Heart right ventricle (tissue), 16 donors: ENCODE measurements around the gene CASP2. TPM values are rescaled to one million over a fixed set of nuclear protein-coding genes. Genes with fewer than 3 reads are reported as not detected.

ENCODE experiments used
- ATAC-seq, 8 donors: fragments of 200-7000 bp; cut with Tn5 transposase; one replicate each; pipeline ENCODE4 v1.9.1; 2020; ENCODE audit warnings: mild to moderate bottlenecking in 8 of 8, moderate library complexity in 8 of 8, moderate number of reproducible peaks in 1 of 8
- DNase-seq, 2 donors: peaks; one replicate each; pipeline ENCODE4 v3.0.0-alpha.2; 2020
- H3K27ac ChIP-seq, 10 donors: fragments of 200-600 bp; sonication (generic) in 2 of 10; one replicate each; pipeline versions ENCODE4 v1.5.0 to v1.8.0; 2020 to 2022; ENCODE audit warnings: mild to moderate bottlenecking in 3 of 10
- H3K27me3 ChIP-seq, 7 donors: fragments of 200-600 bp; one replicate each; pipeline ENCODE4 v1.8.0; 2021 to 2022; ENCODE audit warnings: mild to moderate bottlenecking in 2 of 7
- H3K36me3 ChIP-seq, 9 donors: fragments of 200-600 bp; sonication (generic) in 1 of 9; one replicate each; pipeline versions ENCODE4 v1.5.0 to v1.8.0; 2020 to 2022; ENCODE audit warnings: mild to moderate bottlenecking in 2 of 9
- H3K4me1 ChIP-seq, 9 donors: fragments of 200-600 bp; sonication (generic) in 1 of 9; one replicate each; pipeline versions ENCODE4 v1.5.0 to v1.8.0; 2020 to 2022; ENCODE audit warnings: mild to moderate bottlenecking in 4 of 9
- H3K4me3 ChIP-seq, 10 donors: fragments of 200-600 bp; sonication (generic) in 2 of 10; one replicate each; pipeline versions ENCODE4 v1.5.0 to v1.8.0; 2020 to 2022; ENCODE audit warnings: mild to moderate bottlenecking in 7 of 10, moderate library complexity in 2 of 10
- H3K9me3 ChIP-seq, 11 donors: fragments of 200-600 bp in 10 of 11; sonication (generic) in 2 of 11; one replicate each; pipeline versions ENCODE4 v1.5.0 to v1.8.0; 2013 to 2022; ENCODE audit warnings: mild to moderate bottlenecking in 2 of 11, control low read depth in 1 of 11, moderate library complexity in 1 of 11
- CTCF ChIP-seq, 9 donors: fragments of 200-600 bp; sonication (generic) in 2 of 9; IDR thresholded peaks; one replicate each; pipeline versions ENCODE4 v1.5.0 to v1.8.0; 2021 to 2022; ENCODE audit warnings: antibody characterized with exemption in 9 of 9, mild to moderate bottlenecking in 5 of 9, moderate library complexity in 1 of 9
- WGBS, 2 donors: extraction: QIAGEN DNeasy Blood & Tissue Kit; methylation state at CpG; one replicate each; pipeline ENCODE4 v1.1.7; 2013; ENCODE audit warnings: inconsistent platforms in 1 of 2; 5-methylcytosine and 5-hydroxymethylcytosine counted together
- intact Hi-C, 10 donors: fragments of 100-400 bp; cut with DNase I; formaldehyde crosslinking; loops; one replicate each; pipeline versions ENCODE4 v1.11.1 to v1.14.2; 2022
- polyA plus RNA-seq, 2 donors: library from polyadenylated mRNA; stranded (reverse); fragments of 200-250 nt; gene quantifications; one replicate each; pipeline ENCODE4 v1.2.3, GENCODE V29; 2013
- total RNA-seq, 10 donors: library from RNA; stranded (reverse); fragmentation: NEBNext Ultra II Directional in 3 of 10; extraction: Animal tissue kit (Norgen Biotek cat#: 25700) in 3 of 10; gene quantifications; one replicate each; pipeline versions ENCODE4 v1.2.1 to v1.2.4, GENCODE V29; 2021 to 2023
- donor health status: Arrhythmogenic right ventricular cardiomyopathy.
- donor health status: ischemic (EF 13 %, LVEDD 7.1; RV severe dilation, severe dysfunction).
- donor health status: healthy with polysubstance abuse.
- donor health status: DM: no; HTN: yes; CAD: no.
- donor health status: DM: no; HTN: no; CAD: no.
- donor health status: ischemic (EF 25% LVEDD 6.9; RV normal size, moderate dysfunction).
- donor health status: ischemic (EF 25% LVEDD 5.7; RV mildly dilated, moderate dysfunction).
- donor health status: healthy.
- donor health status: DM: yes; HTN: yes; CAD: no.
- donor health status: Ischemic cardiomyopathy.
- donor health status: ischemic (EF 35%, LVEDD 5.7; RV mildly dilated, moderate dysfunction).
- donor health status: nonischemic (EF 11% LVEDD 7.7; RV severe dilation, severe dysfunction).
- donor health status: DM: yes; HTN: yes; CAD: no.
- donor health status: PGD.
- donor health status: ischemic (EF 29% LVEDD 5.4; RV normal size, mild dysfunction).
- donor health status: nonischemic (EF 23%, LVEDD 6.1; RV moderate dilation, normal function).

CASP2 gene
- total and polyA plus RNA-seq, 12 donors = 4.4 to 13.9 (median 9.4) TPM

- peak overlapping the region in 1 of 10 donors; percentile 96 for H3K27ac ChIP-seq
- TF ChIP-seq CTCF (IDR thresholded peaks at IDR 0.05) = no peak
- H3K4me3 ChIP-seq = peak overlapping the region in 6 of 10 donors; percentile 90 to 100 (median 98)
- 68 to 69% methylated on average over 4 of the region's 4 CpGs for WGBS, 2 donors
- ATAC-seq (no peak), DNase-seq (no peak)
- H3K36me3 ChIP-seq = peaks cover 0 to 52% (median 32%) of the 10 kb centered on the region in 9 donors
- intact Hi-C loops = no loop called here
- no peaks in the 10 kb centered on the region for H3K9me3 ChIP-seq
- H3K27me3 ChIP-seq = no peaks in the 10 kb centered on the region
- H3K4me1 ChIP-seq = peaks cover 0 to 50% (median 40%) of the 10 kb centered on the region in 9 donors
Measured at GRCh38 chr7:143290293-143290692, 2.1 kb downstream of the CASP2 start.

GRCh38 chr7:143292876-143293275, 4.7 kb downstream of the CASP2 start:
- H3K4me1 ChIP-seq = peaks cover 0 to 54% (median 49%) of the 10 kb centered on the region in 9 donors
- TF ChIP-seq CTCF (IDR thresholded peaks at IDR 0.05) = no peak
- H3K9me3 ChIP-seq = no peaks in the 10 kb centered on the region
- H3K27ac ChIP-seq = no peak overlapping the region
- ATAC-seq (no peak), DNase-seq (no peak)
- H3K36me3 ChIP-seq = peaks cover 0 to 78% (median 36%) of the 10 kb centered on the region in 9 donors
- WGBS, 2 donors = 96% methylated on average over 5 of the region's 5 CpGs
- intact Hi-C loops = no loop called here
- H3K27me3 ChIP-seq = no peaks in the 10 kb centered on the region
- H3K4me3 ChIP-seq = no peak overlapping the region

GRCh38 chr7:143295870-143296269, 7.7 kb downstream of the CASP2 start:
- Histone ChIP-seq H3K4me3 (no peak overlapping the region), H3K9me3 (no peaks in the 10 kb centered on the region), H3K36me3 (peaks cover 0 to 100% (median 59%) of the 10 kb centered on the region in 9 donors), H3K4me1 (peaks cover 0 to 54% (median 29%) of the 10 kb centered on the region in 9 donors), H3K27ac (peak overlapping the region in 2 of 10 donors; percentile 10 to 55), H3K27me3 (no peaks in the 10 kb centered on the region)
- no peak for TF ChIP-seq CTCF (IDR thresholded peaks at IDR 0.05)
- ATAC-seq = no peak
- intact Hi-C loops = loop anchor here in 2 of 10 donors (1.0 to 5.0 kb wide), 2 partner anchors 26 to 34 kb away; partner anchors contain the start of gene GSTK1 (in 1 of the 2)
- no peak for DNase-seq

GRCh38 chr7:143296686-143297085, 8.5 kb downstream of the CASP2 start:
- TF ChIP-seq CTCF (IDR thresholded peaks at IDR 0.05) = no peak
- Histone ChIP-seq H3K36me3 (peaks cover 0 to 100% (median 60%) of the 10 kb centered on the region in 9 donors), H3K27me3 (no peaks in the 10 kb centered on the region), H3K4me1 (peaks cover 0 to 52% (median 25%) of the 10 kb centered on the region in 9 donors), H3K27ac (peak overlapping the region in 5 of 10 donors; percentile 0 to 55 (median 9)), H3K9me3 (no peaks in the 10 kb centered on the region), H3K4me3 (no peak overlapping the region)
- intact Hi-C loops = loop anchor here in 1 of 10 donors (5.0 kb wide), 1 partner anchor 34 kb away; the partner anchor contains the start of gene GSTK1
- no peak for ATAC-seq
- DNase-seq = no peak
- 20 to 21% methylated on average over 2 of the region's 2 CpGs for WGBS, 2 donors
